Neural cell (in vitro differentiated cells): Measurements from ENCODE around the gene DHFR2. TPM values are rescaled to one million over a fixed set of nuclear protein-coding genes. Genes with fewer than 3 reads are reported as not detected.

Experiments
- H2AFZ ChIP-seq: fragments of 200-600, 300-800 bp; sonication (generic), shearing (Covaris generic); 2 replicates; pipeline ENCODE4 v1.6.0; 2014; ENCODE audit warnings: low read depth, mild to moderate bottlenecking, antibody characterized with exemption, low read length, moderate library complexity
- H3F3A ChIP-seq: fragments of 200-600 bp; shearing (Covaris generic); 2 replicates; pipeline ENCODE4 v1.6.1; 2016; ENCODE audit warnings: mild to moderate bottlenecking, moderate library complexity, mixed read lengths, antibody characterized with exemption, low read length; ENCODE audit not compliant: insufficient read depth, poor library complexity, severe bottlenecking
- H3K27ac ChIP-seq: fragments of 200-600, 300-800 bp; sonication (generic), shearing (Covaris generic); 2 replicates; pipeline ENCODE4 v1.5.1; 2014; ENCODE audit warnings: mild to moderate bottlenecking, low read length, moderate library complexity
- H3K27me3 ChIP-seq: fragments of 300-800, 200-600 bp; sonication (generic), shearing (Covaris generic); 2 replicates; pipeline ENCODE4 v1.6.0; 2014; ENCODE audit warnings: mild to moderate bottlenecking, low read depth, low read length, moderate library complexity; ENCODE audit not compliant: insufficient read depth
- H3K36me3 ChIP-seq: fragments of 300-800, 200-600 bp; sonication (generic), shearing (Covaris generic); 2 replicates; pipeline ENCODE4 v1.5.1; 2014; ENCODE audit warnings: mild to moderate bottlenecking, antibody characterized with exemption, low read length, moderate library complexity; ENCODE audit not compliant: insufficient read depth
- H3K4me2 ChIP-seq: fragments of 300-800, 200-600 bp; sonication (generic), shearing (Covaris generic); 2 replicates; pipeline ENCODE4 v1.6.0; 2014; ENCODE audit warnings: mild to moderate bottlenecking, low read length
- H3K4me3 ChIP-seq: fragments of 300-800, 200-600 bp; sonication (generic), shearing (Covaris generic); 2 replicates; pipeline ENCODE4 v1.5.1; 2014; ENCODE audit warnings: mild to moderate bottlenecking, low read length, moderate library complexity
- H3K79me2 ChIP-seq: fragments of 200-600 bp; shearing (Covaris generic); replicated peaks from 2 replicates; pipeline ENCODE4 v1.6.0; 2014; ENCODE audit warnings: mild to moderate bottlenecking, low read length, moderate library complexity; ENCODE audit not compliant: insufficient read depth
- H3K9ac ChIP-seq: fragments of 300-800, 200-600 bp; sonication (generic), shearing (Covaris generic); 2 replicates; pipeline ENCODE4 v1.6.1; 2016; ENCODE audit warnings: mild to moderate bottlenecking, low read length, mixed read lengths
- H3K9me2 ChIP-seq: fragments of 200-600 bp; shearing (Covaris generic); 2 replicates; pipeline ENCODE4 v1.6.1; 2016; ENCODE audit warnings: mild to moderate bottlenecking, low read length, mixed read lengths; ENCODE audit not compliant: insufficient read depth
- H3K9me3 ChIP-seq: fragments of 200-600, 300-800 bp; sonication (generic), shearing (Covaris generic); 2 replicates; pipeline ENCODE4 v1.6.1; 2016; ENCODE audit warnings: mild to moderate bottlenecking, mixed run types, low read length, moderate library complexity, mixed read lengths
- H4K20me1 ChIP-seq: fragments of 200-600 bp; shearing (Covaris generic); 2 replicates; pipeline ENCODE4 v1.6.1; 2016; ENCODE audit warnings: mild to moderate bottlenecking, mixed run types; ENCODE audit not compliant: insufficient read depth
- CTCF ChIP-seq: fragments of 450-650 bp; IDR thresholded peaks from 2 replicates; pipeline ENCODE4 v1.5.1; 2014; ENCODE audit warnings: antibody characterized with exemption, mild to moderate bottlenecking, moderate library complexity; ENCODE audit not compliant: poor library complexity, severe bottlenecking
- MXI1 ChIP-seq: fragments of 450-650 bp; conservative IDR thresholded peaks from 2 replicates; pipeline ENCODE4 v1.6.1; 2014; ENCODE audit warnings: antibody characterized with exemption, mild to moderate bottlenecking; ENCODE audit not compliant: poor library complexity, severe bottlenecking
- POLR2AphosphoS5 ChIP-seq: IDR thresholded peaks from 2 replicates; pipeline ENCODE4 v1.6.1; 2012
- REST ChIP-seq: IDR thresholded peaks from 2 replicates; pipeline ENCODE4 v1.6.1; 2012; ENCODE audit warnings: borderline replicate concordance
- SMC3 ChIP-seq: fragments of 450-650 bp; conservative IDR thresholded peaks from 2 replicates; pipeline ENCODE4 v1.6.1; 2014; ENCODE audit warnings: antibody characterized with exemption, mild to moderate bottlenecking, moderate library complexity; ENCODE audit not compliant: poor library complexity
- TAF1 ChIP-seq: IDR thresholded peaks from 2 replicates; pipeline ENCODE4 v1.6.1; 2012; ENCODE audit warnings: low read depth
- polyA plus RNA-seq: library from polyadenylated mRNA; depleted of rRNA; stranded (reverse); fragments of >200 nt; gene quantifications from 2 replicates; pipeline ENCODE4 v1.2.3, GENCODE V29; 2014

The DHFR2 gene
- polyA plus RNA-seq, 1 donor from 2014 or later, result 5.6 TPM

GRCh38 chr3:94008253-94008652, 54.5 kb downstream of the DHFR2 start:
- TF ChIP-seq REST (no peak), MXI1 (no peak), TAF1 (no peak), POLR2AphosphoS5 (no peak), SMC3 (no peak), CTCF (no peak)
- Histone ChIP-seq H3K9me3 (no peaks in the 10 kb centered on the region), H3K36me3 (no peaks in the 10 kb centered on the region)

More at GRCh38 chr3:94008253-94008652, 54.5 kb downstream of the DHFR2 start:
- Histone ChIP-seq H3K9ac (no peak overlapping the region), H3K4me3 (no peak overlapping the region), H2AFZ (no peak overlapping the region), H3K27me3 (no peaks in the 10 kb centered on the region), H3K9me2 (no peaks in the 10 kb centered on the region), H3K4me2 (no peak overlapping the region), H4K20me1 (no peaks in the 10 kb centered on the region), H3K79me2 (no peaks in the 10 kb centered on the region), H3F3A (no peaks in the 10 kb centered on the region), H3K27ac (no peak overlapping the region)

Other genes starting within 250 kb of the DHFR2 start
- gene PROS1, start 89.0 kb downstream of the DHFR2 start, polyA plus RNA-seq, result 2.8 and 4.9 TPM in 2 replicates
- 10.3 and 13.7 TPM in 2 replicates for gene ARL13B, start 82.8 kb downstream of the DHFR2 start, polyA plus RNA-seq
- not detected in 2 replicates for gene STX19, start 34.3 kb downstream of the DHFR2 start, polyA plus RNA-seq
- 10.8 and 13.5 TPM in 2 replicates for gene NSUN3, start 145 bp upstream of the DHFR2 start, polyA plus RNA-seq